ENCODE data around the gene ASPHD1.

ASPHD1 gene

GRCh38 chr16:29875206-29875605, 25.1 kb upstream of the ASPHD1 start:
- no peaks in the 10 kb centered on the region for H3K27me3 ChIP-seq
- DNase-seq, result no peak
- no peak for TF ChIP-seq CTCF (IDR thresholded peaks at IDR 0.05; ENCODE audit: low read depth, low read length)
- no peaks in the 10 kb centered on the region for H3K9me3 ChIP-seq
- peaks cover 3% of the 10 kb centered on the region; the same call in 1 of the 2 replicates for H3K4me1 ChIP-seq
- H3K36me3 ChIP-seq, result no peaks in the 10 kb centered on the region
- no peak overlapping the region for H3K4me3 ChIP-seq (ENCODE audit: low read depth, low read length)

- Histone ChIP-seq H3K9me3 (no peaks in the 10 kb centered on the region), H3K4me3 (ENCODE audit: low read depth, low read length) (no peak overlapping the region), H3K4me1 (peaks cover 3% of the 10 kb centered on the region; the same call in 1 of the 2 replicates), H3K36me3 (no peaks in the 10 kb centered on the region; the same call in 1 of the 2 replicates), H3K27me3 (no peaks in the 10 kb centered on the region)
- DNase-seq, result no peak
- TF ChIP-seq CTCF (IDR thresholded peaks at IDR 0.05; ENCODE audit: low read depth, low read length), result no peak
Measured at GRCh38 chr16:29876217-29876593, 24.1 kb upstream of the ASPHD1 start.

DNA sequence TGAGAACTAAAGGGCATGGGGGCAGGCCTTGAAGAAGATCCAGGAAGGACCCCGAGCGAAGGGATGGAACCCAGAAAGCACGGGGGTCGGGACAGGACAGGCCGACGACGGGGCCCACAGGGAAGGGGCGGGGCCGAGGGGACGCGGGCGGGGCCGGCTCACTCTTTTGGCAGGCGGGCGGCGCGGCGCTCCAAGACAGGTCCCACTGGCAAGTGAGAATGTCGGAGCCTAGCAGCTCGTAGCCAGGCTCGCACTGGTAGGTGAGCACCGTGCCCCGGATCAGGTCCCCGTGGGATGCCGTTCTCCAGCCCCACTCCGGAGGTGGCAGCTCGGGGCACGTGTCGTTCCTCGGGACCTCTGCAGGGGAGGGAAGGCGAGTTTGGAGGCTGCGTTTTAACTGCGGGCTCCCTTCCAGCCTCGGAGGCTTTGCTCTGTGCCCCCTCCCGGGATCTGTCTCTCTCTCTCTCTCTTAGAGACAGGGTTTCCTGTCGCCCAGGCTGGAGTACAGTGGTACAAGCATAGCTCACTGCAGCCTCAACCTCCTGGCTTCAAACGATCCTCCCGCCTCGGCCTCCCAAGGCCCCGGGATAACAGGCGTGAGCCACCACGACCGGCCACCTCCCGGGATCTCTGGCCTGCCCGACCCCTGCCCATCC, 23.6 kb upstream of the ASPHD1 start:
- no peak for DNase-seq
- Histone ChIP-seq H3K27me3 (no peaks in the 10 kb centered on the region), H3K4me3 (ENCODE audit: low read depth, low read length) (no peak overlapping the region), H3K36me3 (no peaks in the 10 kb centered on the region; the same call in 1 of the 2 replicates), H3K4me1 (peaks cover 3% of the 10 kb centered on the region; the same call in 1 of the 2 replicates), H3K9me3 (no peaks in the 10 kb centered on the region)
- no peak for TF ChIP-seq CTCF (IDR thresholded peaks at IDR 0.05; ENCODE audit: low read depth, low read length)

DNA sequence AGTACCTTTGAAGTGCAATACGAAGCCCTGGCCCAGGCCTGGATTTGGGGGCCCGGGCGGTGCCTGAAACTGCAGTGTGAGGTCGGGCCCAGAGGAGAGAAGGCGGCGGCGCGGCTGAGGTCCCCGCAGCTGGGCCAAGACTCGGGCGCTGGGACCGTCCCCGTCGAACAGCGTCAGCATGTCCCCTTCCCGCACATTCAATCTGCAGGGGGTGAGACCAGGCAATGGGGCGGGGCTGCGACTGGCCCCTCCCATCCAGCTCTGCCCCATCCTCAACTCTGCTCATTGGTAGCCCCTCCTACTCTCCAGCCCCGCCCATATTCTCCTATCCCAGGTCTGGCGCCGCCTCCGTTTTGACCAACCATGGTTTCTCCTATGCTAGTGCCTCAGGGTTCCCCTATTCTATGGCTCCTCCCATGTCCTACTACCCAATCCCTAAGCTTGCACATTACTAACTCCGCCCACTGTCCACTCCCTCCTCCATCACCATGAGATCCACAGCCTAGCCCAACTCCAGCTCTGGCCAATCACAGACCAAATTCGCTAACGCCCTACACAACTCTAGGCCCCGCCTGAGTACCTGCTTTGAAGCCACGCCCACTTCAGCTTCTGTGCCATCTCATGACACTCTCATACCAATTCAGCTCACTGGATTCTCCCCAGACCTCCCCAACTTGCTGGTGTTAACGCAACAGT, 22.9 kb upstream of the ASPHD1 start:
- H3K4me3 ChIP-seq (ENCODE audit: low read depth, low read length), result no peak overlapping the region
- TF ChIP-seq CTCF (IDR thresholded peaks at IDR 0.05; ENCODE audit: low read depth, low read length), result no peak
- DNase-seq, result peak; percentile 88
- no peaks in the 10 kb centered on the region for H3K27me3 ChIP-seq
- no peaks in the 10 kb centered on the region for H3K9me3 ChIP-seq
- peaks cover 3% of the 10 kb centered on the region; the same call in 1 of the 2 replicates for H3K4me1 ChIP-seq
- no peaks in the 10 kb centered on the region; the same call in 1 of the 2 replicates for H3K36me3 ChIP-seq

DNA sequence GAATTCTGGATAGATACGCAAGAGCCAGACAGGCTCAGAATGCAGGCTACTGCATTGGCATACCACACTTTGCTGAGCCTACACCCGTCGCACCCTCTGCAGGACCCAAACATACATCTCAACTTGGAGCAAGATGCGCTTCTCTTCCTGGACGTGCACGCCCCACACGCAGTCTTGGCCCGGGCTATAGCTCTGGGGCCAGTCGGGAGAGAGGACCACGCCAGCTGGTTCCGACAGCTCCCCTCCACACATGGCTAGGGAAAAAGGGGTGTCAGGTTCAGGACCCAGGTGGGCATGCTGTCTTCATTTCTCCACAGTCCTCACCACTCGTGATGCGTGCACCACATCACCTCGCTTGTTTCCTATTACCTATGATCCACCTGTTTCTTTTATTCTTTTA, 22.1 kb upstream of the ASPHD1 start:
- TF ChIP-seq CTCF (IDR thresholded peaks at IDR 0.05; ENCODE audit: low read depth, low read length), result no peak
- Histone ChIP-seq H3K27me3 (no peaks in the 10 kb centered on the region), H3K4me3 (ENCODE audit: low read depth, low read length) (no peak overlapping the region), H3K4me1 (peaks cover 3% of the 10 kb centered on the region; the same call in 1 of the 2 replicates), H3K36me3 (no peaks in the 10 kb centered on the region; the same call in 1 of the 2 replicates), H3K9me3 (no peaks in the 10 kb centered on the region)
- no peak for DNase-seq

DNA sequence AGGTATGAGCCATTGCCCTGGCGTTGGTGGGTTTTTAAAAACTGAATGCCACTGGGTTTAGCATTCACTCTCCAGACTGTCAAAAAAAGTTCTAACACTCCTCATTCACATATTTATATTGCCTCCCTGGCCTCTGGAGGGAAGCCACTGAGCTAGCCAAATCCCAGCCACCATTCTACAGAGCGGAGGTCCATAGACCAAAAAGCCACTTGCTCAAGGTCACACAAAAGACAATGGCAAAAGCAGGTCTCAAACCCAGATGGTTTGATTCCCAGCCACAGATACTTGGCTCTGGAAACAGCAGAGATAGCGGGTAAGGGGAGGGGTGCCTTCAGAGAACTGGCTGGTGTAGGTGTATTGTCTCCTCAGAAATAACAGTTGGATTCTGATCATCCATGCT, 19.2 kb upstream of the ASPHD1 start:
- H3K4me3 ChIP-seq (ENCODE audit: low read depth, low read length), result no peak overlapping the region
- no peak for TF ChIP-seq CTCF (IDR thresholded peaks at IDR 0.05; ENCODE audit: low read depth, low read length)
- DNase-seq, result no peak
- no peaks in the 10 kb centered on the region; the same call in 1 of the 2 replicates for H3K36me3 ChIP-seq
- H3K27me3 ChIP-seq, result no peaks in the 10 kb centered on the region
- H3K9me3 ChIP-seq, result no peaks in the 10 kb centered on the region
- H3K4me1 ChIP-seq, result peaks cover 3% of the 10 kb centered on the region; the same call in 1 of the 2 replicates
